ENCODE data around the gene GATA2. TPM values are rescaled to one million over a fixed set of nuclear protein-coding genes. Genes with fewer than 3 reads are reported as not detected.

GATA2 gene
- total RNA-seq, 6 donors from 2014 or later, result 17.8 to 97.0 (median 63.0) TPM

DNA sequence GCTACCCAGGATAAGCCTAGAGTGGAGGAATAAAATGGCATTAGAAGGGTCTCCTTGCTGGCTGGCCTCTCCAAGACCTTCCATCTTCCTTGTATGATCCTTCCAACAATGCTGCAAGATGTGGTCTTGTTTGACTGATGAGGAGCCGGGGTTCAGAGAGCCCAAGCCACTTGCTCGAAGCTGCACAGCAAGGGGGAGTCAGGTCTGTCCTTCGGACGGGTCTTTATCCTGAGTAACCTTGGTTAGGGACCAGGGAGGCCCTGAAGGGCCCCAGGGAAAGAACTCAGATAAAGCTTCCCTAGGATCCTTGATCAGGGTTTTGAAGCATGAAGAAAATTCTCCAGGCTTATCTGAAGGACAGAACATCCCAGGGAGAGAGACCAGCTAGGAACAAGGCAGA lies 19.3 kb downstream of the GATA2 start:
- Histone ChIP-seq H3K27me3 (no peaks in the 10 kb centered on the region), H3K9me3 (no peaks in the 10 kb centered on the region), H3K4me1 (no peaks in the 10 kb centered on the region), H3K36me3 (no peaks in the 10 kb centered on the region), H3K27ac (no peak overlapping the region), H3K4me3 (no peak overlapping the region)
- DNase-seq (no peak), ATAC-seq (ENCODE audit: low FRiP score in 2 of 2) (no peak)
- TF ChIP-seq POLR2A (IDR thresholded peaks at IDR 0.05) (no peak), EP300 (IDR thresholded peaks at IDR 0.05) (no peak), POLR2AphosphoS5 (IDR thresholded peaks at IDR 0.05) (no peak)
- TF ChIP-seq, protein P1, sequence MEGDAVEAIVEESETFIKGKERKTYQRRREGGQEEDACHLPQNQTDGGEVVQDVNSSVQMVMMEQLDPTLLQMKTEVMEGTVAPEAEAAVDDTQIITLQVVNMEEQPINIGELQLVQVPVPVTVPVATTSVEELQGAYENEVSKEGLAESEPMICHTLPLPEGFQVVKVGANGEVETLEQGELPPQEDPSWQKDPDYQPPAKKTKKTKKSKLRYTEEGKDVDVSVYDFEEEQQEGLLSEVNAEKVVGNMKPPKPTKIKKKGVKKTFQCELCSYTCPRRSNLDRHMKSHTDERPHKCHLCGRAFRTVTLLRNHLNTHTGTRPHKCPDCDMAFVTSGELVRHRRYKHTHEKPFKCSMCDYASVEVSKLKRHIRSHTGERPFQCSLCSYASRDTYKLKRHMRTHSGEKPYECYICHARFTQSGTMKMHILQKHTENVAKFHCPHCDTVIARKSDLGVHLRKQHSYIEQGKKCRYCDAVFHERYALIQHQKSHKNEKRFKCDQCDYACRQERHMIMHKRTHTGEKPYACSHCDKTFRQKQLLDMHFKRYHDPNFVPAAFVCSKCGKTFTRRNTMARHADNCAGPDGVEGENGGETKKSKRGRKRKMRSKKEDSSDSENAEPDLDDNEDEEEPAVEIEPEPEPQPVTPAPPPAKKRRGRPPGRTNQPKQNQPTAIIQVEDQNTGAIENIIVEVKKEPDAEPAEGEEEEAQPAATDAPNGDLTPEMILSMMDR (IDR thresholded peaks at IDR 0.05), result no peak
- WGBS, 2 donors, result 55 to 83% methylated on average over 3 to 4 of the region's 4 CpGs

DNA sequence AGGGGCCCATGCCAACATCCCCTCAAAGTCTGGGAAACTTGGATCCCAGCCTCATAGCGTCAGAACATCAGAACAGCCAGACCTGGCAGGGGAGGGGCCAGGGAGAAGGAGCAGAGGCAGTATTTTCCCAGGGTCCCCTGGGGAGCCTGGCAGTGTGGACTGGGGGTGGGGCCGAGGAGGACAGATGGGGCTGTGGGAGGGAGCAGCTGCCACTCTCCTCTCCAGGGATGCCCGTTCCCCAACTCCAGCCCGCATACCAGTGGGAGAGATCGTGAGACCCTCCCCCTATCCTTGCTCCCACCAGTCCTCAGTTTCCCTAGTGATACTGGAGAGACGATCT lies 19.9 kb downstream of the GATA2 start:
- DNase-seq (no peak), ATAC-seq (ENCODE audit: low FRiP score in 2 of 2) (no peak)
- H3K4me1 ChIP-seq, result no peaks in the 10 kb centered on the region
- TF ChIP-seq POLR2AphosphoS5 (IDR thresholded peaks at IDR 0.05) (no peak), EP300 (IDR thresholded peaks at IDR 0.05) (no peak), POLR2A (IDR thresholded peaks at IDR 0.05) (no peak)
- TF ChIP-seq, protein P1 (IDR thresholded peaks at IDR 0.05), result no peak
- no peaks in the 10 kb centered on the region for H3K27me3 ChIP-seq
- H3K4me3 ChIP-seq, result no peak overlapping the region
- 44 to 53% methylated on average over 4 to 6 of the region's 6 CpGs for WGBS, 2 donors
- H3K27ac ChIP-seq, result no peak overlapping the region
- no peaks in the 10 kb centered on the region for H3K9me3 ChIP-seq
- no peaks in the 10 kb centered on the region for H3K36me3 ChIP-seq

DNA sequence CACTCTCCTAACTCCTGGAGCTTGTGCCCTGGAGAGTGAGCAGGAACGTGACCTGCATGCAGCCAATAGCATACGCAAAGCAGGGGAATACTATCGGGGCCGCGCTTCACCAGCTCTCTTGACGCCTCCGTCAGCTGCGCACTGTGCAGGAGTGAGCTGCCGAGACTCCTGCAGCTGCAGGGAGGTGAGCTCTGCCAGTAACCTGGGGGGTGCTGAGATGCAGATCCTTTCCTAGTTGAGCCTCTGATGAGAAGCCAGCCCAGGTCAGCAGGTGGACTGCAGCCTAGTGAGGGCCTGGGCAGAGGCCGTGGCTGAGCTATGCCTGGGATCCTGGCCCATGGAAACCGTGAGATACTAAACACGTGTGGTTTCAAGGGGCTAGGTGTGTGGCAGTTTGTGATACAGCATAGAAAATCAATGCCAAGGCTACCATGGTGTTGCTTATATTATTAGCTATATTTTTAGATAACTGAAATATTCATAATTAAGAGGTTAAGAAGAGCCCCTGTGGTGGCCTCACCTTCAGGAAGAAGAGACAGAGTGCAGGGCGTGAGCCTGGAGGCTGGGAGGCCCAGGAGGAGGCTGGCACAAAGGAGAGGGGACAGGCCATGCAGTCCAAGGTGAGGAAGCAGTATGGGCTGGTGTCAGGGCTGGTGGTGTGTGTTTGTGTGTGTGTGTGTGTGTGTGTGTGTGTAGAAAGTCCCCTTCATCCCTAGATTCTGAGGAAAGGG lies 20.4 kb downstream of the GATA2 start:
- no peaks in the 10 kb centered on the region for H3K27me3 ChIP-seq
- TF ChIP-seq POLR2AphosphoS5 (IDR thresholded peaks at IDR 0.05), result no peak
- no peak for TF ChIP-seq POLR2A (IDR thresholded peaks at IDR 0.05)
- TF ChIP-seq, protein P1 (IDR thresholded peaks at IDR 0.05), result no peak
- TF ChIP-seq EP300 (IDR thresholded peaks at IDR 0.05), result no peak
- no peaks in the 10 kb centered on the region for H3K4me1 ChIP-seq
- DNase-seq, result no peak
- no peaks in the 10 kb centered on the region for H3K9me3 ChIP-seq
- no peak overlapping the region for H3K27ac ChIP-seq
- no peaks in the 10 kb centered on the region for H3K36me3 ChIP-seq
- WGBS, 2 donors, result 82 to 85% methylated on average over 5 to 13 of the region's 13 CpGs
- ATAC-seq (ENCODE audit: low FRiP score in 2 of 2), result no peak
- H3K4me3 ChIP-seq, result no peak overlapping the region

DNA sequence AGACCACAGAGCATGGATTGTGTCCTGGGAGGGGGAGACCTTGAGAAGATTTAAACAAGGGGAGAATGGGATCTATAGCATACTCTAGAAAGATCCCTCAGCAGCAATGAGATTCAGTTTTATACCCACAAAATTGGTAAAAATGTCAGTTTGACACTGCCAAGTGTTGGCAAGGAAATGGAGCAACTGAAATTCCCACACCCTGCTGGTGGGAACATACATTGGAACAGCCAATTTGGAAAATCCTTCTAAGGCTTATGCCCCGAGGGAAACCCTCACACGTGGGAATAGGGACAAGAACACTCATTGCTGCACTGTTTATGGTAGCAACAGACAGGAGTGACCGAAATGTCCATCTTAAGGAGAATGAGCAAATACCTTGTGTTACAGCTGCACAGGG lies 21.3 kb downstream of the GATA2 start:
- Histone ChIP-seq H3K27me3 (no peaks in the 10 kb centered on the region), H3K27ac (no peak overlapping the region), H3K4me1 (no peaks in the 10 kb centered on the region), H3K9me3 (no peaks in the 10 kb centered on the region), H3K36me3 (no peaks in the 10 kb centered on the region), H3K4me3 (no peak overlapping the region)
- ATAC-seq (ENCODE audit: low FRiP score in 2 of 2) (no peak), DNase-seq (no peak)
- TF ChIP-seq, protein P1 (IDR thresholded peaks at IDR 0.05), result no peak
- TF ChIP-seq POLR2AphosphoS5 (IDR thresholded peaks at IDR 0.05) (no peak), POLR2A (IDR thresholded peaks at IDR 0.05) (no peak), EP300 (IDR thresholded peaks at IDR 0.05) (no peak)
- WGBS, 2 donors, result 83 to 92% methylated on average over 3 of the region's 3 CpGs

DNA sequence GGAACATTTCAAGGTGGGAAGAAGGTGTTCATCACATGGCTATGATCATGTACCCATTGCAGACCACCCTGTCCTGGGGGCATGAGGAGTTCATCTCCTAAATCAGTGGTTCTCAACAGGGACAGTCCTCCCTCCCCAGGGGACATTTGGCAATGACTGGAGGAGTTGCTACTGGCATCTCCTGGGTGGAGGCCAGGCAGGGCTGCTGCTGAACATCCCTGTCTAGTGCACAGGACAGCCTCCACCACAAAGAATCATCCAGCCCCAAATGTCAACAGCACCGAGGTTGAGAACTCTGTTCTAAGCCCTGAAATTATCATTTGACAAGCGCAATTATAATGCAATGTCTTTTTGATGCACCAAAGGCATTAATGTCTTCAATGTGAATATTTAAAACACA lies 21.9 kb downstream of the GATA2 start:
- no peak for ATAC-seq (ENCODE audit: low FRiP score in 2 of 2)
- Histone ChIP-seq H3K27me3 (no peaks in the 10 kb centered on the region), H3K36me3 (no peaks in the 10 kb centered on the region), H3K4me3 (no peak overlapping the region), H3K4me1 (no peaks in the 10 kb centered on the region), H3K9me3 (no peaks in the 10 kb centered on the region), H3K27ac (no peak overlapping the region)
- no peak for TF ChIP-seq POLR2A (IDR thresholded peaks at IDR 0.05)
- no peak for TF ChIP-seq POLR2AphosphoS5 (IDR thresholded peaks at IDR 0.05)
- TF ChIP-seq EP300 (IDR thresholded peaks at IDR 0.05), result no peak
- TF ChIP-seq, protein P1 (IDR thresholded peaks at IDR 0.05), result no peak
- no peak for DNase-seq
- WGBS, 2 donors, result 86 to 100% methylated on average over 2 of the region's 2 CpGs
